HG03457 (cell line): Measurements from ENCODE around the gene KSR2.

ENCODE experiments used
- ATAC-seq: cut with Tn5 transposase; IDR thresholded peaks from one replicate; pipeline ENCODE4 v1.9.1; 2021; ENCODE audit warnings: moderate number of reproducible peaks; ENCODE audit not compliant: unreplicated experiment

KSR2 gene

GRCh38 chr12:117547209-117547608 is 421.6 kb downstream of the KSR2 start:
- ATAC-seq: no peak

DNA sequence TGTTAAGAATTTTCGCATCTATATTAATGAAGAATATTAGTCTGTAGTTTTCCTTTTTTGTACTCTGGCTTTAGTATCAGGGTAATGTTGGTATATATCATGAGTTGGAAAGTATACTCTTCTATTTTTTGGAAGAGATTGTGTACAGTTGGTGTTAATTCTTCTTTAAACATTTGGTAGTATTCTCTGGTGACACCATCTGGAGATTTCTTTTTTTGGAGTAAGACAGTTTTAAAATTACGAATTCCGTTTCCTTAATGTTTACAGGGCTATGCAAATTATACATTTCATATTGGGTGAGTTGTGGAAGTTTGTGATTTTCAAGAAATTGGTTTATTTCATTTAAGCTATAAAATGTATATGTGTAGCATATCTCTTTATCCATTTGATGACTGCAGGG is 423.6 kb downstream of the KSR2 start:
- ATAC-seq: no peak

DNA sequence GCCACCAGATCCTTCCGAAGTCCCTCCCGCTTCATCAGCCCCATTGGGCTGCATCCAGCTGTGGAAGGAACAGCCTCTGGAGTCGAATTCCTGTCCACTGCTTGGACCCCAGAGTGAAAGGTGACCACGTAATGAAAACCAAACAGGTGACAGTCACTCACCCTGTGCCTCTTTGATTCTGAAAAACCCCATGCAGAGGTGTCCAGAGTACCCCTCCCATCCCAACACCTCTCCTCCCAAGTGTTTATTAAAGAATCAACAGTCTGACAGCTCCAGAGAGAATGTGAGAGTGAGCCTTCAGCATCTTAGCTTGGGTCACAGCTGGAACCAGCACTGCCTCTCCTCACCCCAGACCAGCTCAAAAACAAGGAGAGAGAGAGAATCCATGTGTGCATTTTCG is 428.8 kb downstream of the KSR2 start:
- no peak for ATAC-seq

GRCh38 chr12:117538926-117539325 is 429.9 kb downstream of the KSR2 start:
- no peak for ATAC-seq

DNA sequence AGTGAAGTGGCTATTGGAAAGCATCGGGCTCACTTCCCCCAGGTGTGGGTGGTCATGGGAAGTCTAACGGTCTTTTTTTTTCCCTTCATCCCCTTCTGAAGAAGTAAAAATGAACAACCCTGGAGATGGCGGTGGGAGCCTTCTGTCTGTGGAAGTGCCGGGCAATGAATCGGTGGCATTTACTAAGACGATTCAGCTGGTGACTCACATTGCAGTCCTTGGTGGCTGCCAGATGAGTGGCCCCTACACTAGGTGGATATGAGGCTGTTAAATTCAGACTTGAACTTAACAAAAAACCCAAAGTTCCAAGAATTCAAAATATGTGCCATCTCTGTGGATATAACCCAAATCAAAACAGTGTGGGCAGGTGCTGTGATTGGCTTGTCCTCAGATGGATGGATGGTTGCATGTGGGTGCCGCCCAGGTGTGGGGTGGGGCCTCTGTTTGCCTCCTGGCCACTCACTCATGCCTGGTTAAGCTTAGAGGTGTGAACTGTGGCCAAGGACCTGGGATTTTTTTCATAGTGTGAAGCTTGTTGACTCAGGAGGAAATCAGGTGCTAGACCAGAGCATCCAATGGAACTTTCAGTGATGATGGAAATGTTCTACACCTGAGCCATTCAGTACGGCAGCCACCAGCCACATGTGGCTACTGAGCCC is 430.6 kb downstream of the KSR2 start:
- no peak for ATAC-seq

GRCh38 chr12:117533687-117534086 is 435.1 kb downstream of the KSR2 start:
- ATAC-seq: no peak

DNA sequence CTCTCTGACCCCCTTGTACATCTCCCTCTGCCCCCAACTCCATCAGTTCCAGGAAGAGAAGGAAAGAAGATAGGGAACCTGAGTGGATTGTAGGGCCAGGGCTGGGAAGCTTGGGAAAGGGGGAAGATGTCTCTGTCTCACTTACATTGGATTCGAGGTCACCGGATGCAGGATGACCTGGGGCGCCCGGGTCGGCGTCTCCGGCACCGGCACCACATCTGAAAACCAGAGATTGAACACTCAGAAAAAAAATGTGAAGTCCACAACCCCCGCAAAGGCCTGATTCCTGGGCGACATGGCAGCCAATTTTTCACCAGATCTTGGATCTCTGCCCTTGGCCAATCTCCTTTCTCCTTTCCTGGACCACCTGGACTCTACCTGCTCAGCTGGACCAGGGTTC is 438.0 kb downstream of the KSR2 start:
- no peak for ATAC-seq

- no peak for ATAC-seq
Measured at GRCh38 chr12:117528538-117528937, 440.3 kb downstream of the KSR2 start.

- ATAC-seq: no peak
Measured at GRCh38 chr12:117527479-117527855, 441.3 kb downstream of the KSR2 start.

GRCh38 chr12:117526757-117527478 is 441.9 kb downstream of the KSR2 start:
- ATAC-seq: no peak

DNA sequence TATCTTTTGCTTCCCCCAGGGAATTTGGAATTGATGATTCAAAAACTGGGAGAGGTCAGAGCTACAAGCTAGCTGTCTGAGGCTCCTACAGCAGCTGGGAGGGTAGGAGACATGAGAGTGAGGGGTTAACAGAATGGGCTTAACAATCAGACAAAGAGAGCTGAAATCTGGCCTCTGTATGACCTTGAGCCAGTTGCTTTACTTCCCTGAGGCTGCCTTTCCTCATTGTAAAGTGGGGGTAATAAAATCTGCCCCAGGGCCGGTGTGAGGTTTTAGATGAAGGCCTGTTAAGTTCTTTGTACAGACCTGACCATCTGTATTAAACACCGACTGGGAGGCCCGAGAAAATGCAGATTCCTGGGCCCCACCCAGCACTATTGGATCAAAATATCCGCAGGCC is 443.0 kb downstream of the KSR2 start:
- ATAC-seq: no peak

GRCh38 chr12:117524806-117525205 is 444.0 kb downstream of the KSR2 start:
- ATAC-seq: no peak

DNA sequence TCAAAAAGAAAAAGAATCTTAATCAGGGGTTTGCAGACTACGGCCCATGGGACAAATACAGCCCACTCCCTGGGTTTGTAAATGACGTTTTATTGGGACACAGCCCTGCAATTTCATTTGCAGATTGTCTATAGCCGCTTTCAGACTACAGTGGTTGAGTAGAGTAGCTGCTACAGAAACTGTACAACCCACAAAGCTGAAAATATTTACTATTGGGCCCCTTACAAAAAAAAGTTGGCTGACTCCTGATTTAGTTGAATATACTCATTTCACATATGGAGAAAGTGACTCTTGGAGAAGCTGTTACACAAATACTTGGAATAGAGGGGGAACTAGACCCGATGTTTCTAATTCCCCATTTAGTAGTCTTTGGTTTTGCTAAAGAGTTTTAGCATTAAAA is 444.8 kb downstream of the KSR2 start:
- no peak for ATAC-seq

- ATAC-seq: no peak
Measured at GRCh38 chr12:117522559-117522958, 446.2 kb downstream of the KSR2 start.

DNA sequence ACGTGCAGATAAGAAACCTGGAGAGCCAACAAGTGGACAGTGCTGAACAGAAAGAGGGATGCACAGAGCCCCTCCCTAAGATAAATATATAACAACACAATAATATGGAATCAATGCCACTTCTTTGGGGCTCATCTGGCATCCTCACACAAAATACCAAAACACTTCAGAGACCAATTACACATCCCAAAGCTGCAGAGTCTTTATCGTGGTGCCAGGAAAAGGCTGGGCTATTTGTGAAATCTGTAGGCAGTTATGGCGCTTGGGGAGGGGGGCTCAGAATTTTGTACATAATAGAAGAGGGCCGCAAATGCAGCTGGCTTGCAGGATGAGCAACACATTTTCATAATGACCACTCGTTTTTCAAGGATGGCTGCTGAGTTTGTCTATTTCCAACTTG is 446.9 kb downstream of the KSR2 start:
- no peak for ATAC-seq

GRCh38 chr12:117521346-117521745 is 447.4 kb downstream of the KSR2 start:
- ATAC-seq: no peak

- ATAC-seq: no peak
Measured at GRCh38 chr12:117518594-117519270, 450.1 kb downstream of the KSR2 start.

DNA sequence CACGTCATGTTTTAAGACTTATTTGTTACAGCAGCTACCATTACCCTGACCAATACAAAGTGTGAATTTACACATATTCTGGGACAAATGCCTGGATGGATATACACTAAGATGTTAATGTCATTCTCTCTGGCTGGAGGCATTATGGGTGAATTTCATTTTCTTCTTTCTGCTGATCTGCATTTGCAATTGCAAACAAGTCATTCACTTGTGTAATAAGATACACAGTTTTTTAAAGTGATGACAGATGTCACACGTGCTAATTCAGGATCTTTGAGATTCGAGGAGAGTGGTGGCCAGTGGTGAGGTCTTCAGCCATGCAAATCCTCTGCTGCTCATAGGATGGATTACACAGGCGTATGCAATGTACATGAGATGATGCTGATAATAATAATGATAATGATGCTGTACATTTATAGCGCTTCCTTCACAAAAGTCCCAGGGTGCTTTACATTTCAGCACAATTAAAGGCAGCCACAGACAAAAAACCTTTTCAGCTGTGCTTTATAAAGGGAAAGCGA is 451.5 kb downstream of the KSR2 start:
- no peak for ATAC-seq

- no peak for ATAC-seq
Measured at GRCh38 chr12:117516034-117516433, 452.8 kb downstream of the KSR2 start.

GRCh38 chr12:117514016-117514415 is 454.8 kb downstream of the KSR2 start:
- ATAC-seq: no peak

DNA sequence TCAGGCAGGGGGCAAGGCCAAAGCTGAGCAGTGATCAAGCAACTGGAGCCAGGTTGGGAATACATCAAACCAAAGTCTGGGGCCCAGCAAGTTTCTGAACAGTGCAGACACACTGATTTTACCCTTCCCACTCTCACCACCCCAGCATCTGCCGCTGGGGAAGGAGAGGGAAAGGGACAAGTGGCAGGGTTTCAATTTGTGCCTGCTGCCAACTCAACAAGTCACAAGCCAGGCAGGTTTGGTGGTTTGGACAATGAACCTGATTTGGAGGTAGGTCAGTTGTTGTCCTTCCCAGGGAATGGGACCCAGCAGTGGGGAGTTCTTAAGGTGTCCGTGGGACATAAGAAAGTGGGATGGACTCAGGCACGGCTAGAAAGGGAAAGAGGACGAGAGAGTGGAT is 455.4 kb downstream of the KSR2 start:
- no peak for ATAC-seq

GRCh38 chr12:117508468-117508867 is 460.3 kb downstream of the KSR2 start:
- no peak for ATAC-seq
